H54 (cell line): Measurements from ENCODE around the gene MCTP1.

Source experiments
- DNase-seq: peaks from one replicate; pipeline ENCODE4 v3.0.0; 2011; ENCODE audit warnings: low spot score, mixed read lengths; ENCODE audit not compliant: insufficient read length
- FAIRE-seq: peaks from 3 replicates; lab custom pipeline; 2011; peaks lifted over from hg19 to GRCh38; lab: Jason Lieb, UNC
- POLR2A ChIP-seq: IDR thresholded peaks from 2 replicates; pipeline ENCODE4 v1.6.1; 2011; ENCODE audit warnings: low read depth, mild to moderate bottlenecking, low read length

The MCTP1 gene

GRCh38 chr5:94891972-94892371 lies 392.9 kb downstream of the MCTP1 start:
- DNase-seq (no peak), FAIRE-seq (no peak)
- TF ChIP-seq POLR2A, result no peak

- DNase-seq, result no peak
- no peak for TF ChIP-seq POLR2A
- no peak for FAIRE-seq
These were observed 393.3 kb downstream of the MCTP1 start for GRCh38 chr5:94891565-94891964.

GRCh38 chr5:94890907-94891306 lies 394.0 kb downstream of the MCTP1 start:
- TF ChIP-seq POLR2A, result no peak
- FAIRE-seq (no peak), DNase-seq (no peak)

GRCh38 chr5:94888674-94889073 lies 396.2 kb downstream of the MCTP1 start:
- DNase-seq, result no peak
- no peak for FAIRE-seq
- no peak for TF ChIP-seq POLR2A

GRCh38 chr5:94885931-94886330 lies 399.0 kb downstream of the MCTP1 start:
- FAIRE-seq, result no peak
- DNase-seq, result no peak
- TF ChIP-seq POLR2A, result no peak

- no peak for FAIRE-seq
- TF ChIP-seq POLR2A, result no peak
- no peak for DNase-seq
These were observed 400.6 kb downstream of the MCTP1 start for GRCh38 chr5:94884311-94884710.

- no peak for TF ChIP-seq POLR2A
- peak; percentile 61 for FAIRE-seq
- DNase-seq, result no peak
These were observed 412.4 kb downstream of the MCTP1 start for GRCh38 chr5:94872526-94872925.

- FAIRE-seq (no peak), DNase-seq (no peak)
- no peak for TF ChIP-seq POLR2A
These were observed 414.2 kb downstream of the MCTP1 start for GRCh38 chr5:94870511-94871183.

GRCh38 chr5:94869921-94870320 lies 415.0 kb downstream of the MCTP1 start:
- FAIRE-seq (no peak), DNase-seq (no peak)
- TF ChIP-seq POLR2A, result no peak

GRCh38 chr5:94863951-94864350 lies 420.9 kb downstream of the MCTP1 start:
- TF ChIP-seq POLR2A, result no peak
- no peak for DNase-seq
- FAIRE-seq, result no peak

- peak; percentile 52 for FAIRE-seq
- DNase-seq, result no peak
These were observed 427.8 kb downstream of the MCTP1 start for GRCh38 chr5:94857111-94857510.

GRCh38 chr5:94856257-94856800 lies 428.6 kb downstream of the MCTP1 start:
- TF ChIP-seq POLR2A, result no peak
- no peak for DNase-seq
- FAIRE-seq, result no peak

More at GRCh38 chr5:94857111-94857510, 427.8 kb downstream of the MCTP1 start:
- TF ChIP-seq POLR2A, result no peak

- no peak for TF ChIP-seq POLR2A
- FAIRE-seq (no peak), DNase-seq (no peak)
These were observed 429.4 kb downstream of the MCTP1 start for GRCh38 chr5:94855543-94855942.

GRCh38 chr5:94853120-94853519 lies 431.8 kb downstream of the MCTP1 start:
- TF ChIP-seq POLR2A, result no peak
- FAIRE-seq (no peak), DNase-seq (no peak)

GRCh38 chr5:94850960-94851359 lies 433.9 kb downstream of the MCTP1 start:
- no peak for TF ChIP-seq POLR2A
- FAIRE-seq (no peak), DNase-seq (no peak)
